SK-N-SH treated with all-trans-retinoic acid at 6 μM for 48 hours (cell line): ENCODE measurements around the gene LALBA.

Experiments used
- ATAC-seq: fragments of 200-7000 bp; cut with Tn5 transposase; 3 replicates; pipeline ENCODE4 v1.9.1; 2020; ENCODE audit warnings: mild to moderate bottlenecking, moderate library complexity
- ARNTL ChIP-seq: fragments of 450-650 bp; formaldehyde crosslinking; IDR thresholded peaks from 2 replicates; pipeline ENCODE4 v1.5.0; 2020; ENCODE audit warnings: low read depth, mild to moderate bottlenecking, moderate library complexity, borderline replicate concordance
- BACH2 ChIP-seq: fragments of 250-450 bp; sonication (Bioruptor Pico); IDR thresholded peaks from 2 replicates; pipeline ENCODE4 v1.9.0; 2021; ENCODE audit warnings: mild to moderate bottlenecking, borderline replicate concordance
- CSDC2 ChIP-seq: fragments of 250-450 bp; sonication (Bioruptor Pico); IDR thresholded peaks from 2 replicates; pipeline ENCODE4 v1.5.0; 2020; ENCODE audit warnings: mild to moderate bottlenecking, moderate library complexity
- ESRRG ChIP-seq: fragments of 250-450 bp; sonication (Bioruptor Pico); IDR thresholded peaks from 2 replicates; pipeline ENCODE4 v1.6.1; 2021; ENCODE audit warnings: mild to moderate bottlenecking
- GLIS3 ChIP-seq: fragments of 250-450 bp; sonication (Bioruptor Pico); IDR thresholded peaks from 2 replicates; pipeline ENCODE4 v1.5.0; 2020; ENCODE audit warnings: mild to moderate bottlenecking, moderate library complexity
- ISL1 ChIP-seq: fragments of 250-450 bp; sonication (Bioruptor Pico); IDR thresholded peaks from 2 replicates; pipeline ENCODE4 v2.1.2; 2022; ENCODE audit warnings: mild to moderate bottlenecking, moderate library complexity
- OSR1 ChIP-seq: fragments of 250-450 bp; sonication (Bioruptor Pico); IDR thresholded peaks from 2 replicates; pipeline ENCODE4 v1.8.0; 2022; ENCODE audit warnings: moderate library complexity, mild to moderate bottlenecking, inconsistent platforms
- PPARA ChIP-seq: fragments of 250-450 bp; sonication (Bioruptor Pico); IDR thresholded peaks from 2 replicates; pipeline ENCODE4 v1.5.0; 2020; ENCODE audit warnings: mild to moderate bottlenecking, borderline replicate concordance
- RARB ChIP-seq: fragments of 250-450 bp; sonication (Bioruptor Pico); IDR thresholded peaks from 2 replicates; pipeline ENCODE4 v1.8.0; 2021; ENCODE audit warnings: mild to moderate bottlenecking, moderate library complexity
- SNAI2 ChIP-seq: fragments of 250-450 bp; sonication (Bioruptor Pico); IDR thresholded peaks from 2 replicates; pipeline ENCODE4 v1.5.0; 2020; ENCODE audit warnings: mild to moderate bottlenecking, moderate library complexity
- TCF4 ChIP-seq: fragments of 250-450 bp; sonication (Bioruptor Pico); IDR thresholded peaks from 2 replicates; pipeline ENCODE4 v1.8.0; 2021; ENCODE audit warnings: mild to moderate bottlenecking, moderate library complexity, borderline replicate concordance
- ZC3H10 ChIP-seq: fragments of 250-450 bp; sonication (Bioruptor Pico); IDR thresholded peaks from 2 replicates; pipeline ENCODE4 v1.5.1; 2021; ENCODE audit warnings: mild to moderate bottlenecking, moderate library complexity
- ZFP3 ChIP-seq: fragments of 250-450 bp; sonication (Bioruptor Pico); IDR thresholded peaks from 2 replicates; pipeline ENCODE4 v1.5.0; 2020; ENCODE audit warnings: mild to moderate bottlenecking, moderate library complexity
- ZFP30 ChIP-seq: fragments of 450-650 bp; formaldehyde crosslinking; IDR thresholded peaks from 2 replicates; pipeline ENCODE4 v1.5.0; 2022; ENCODE audit warnings: mild to moderate bottlenecking, moderate library complexity
- ZNF565 ChIP-seq: fragments of 450-650 bp; formaldehyde crosslinking; conservative IDR thresholded peaks from 2 replicates; pipeline ENCODE4 v1.5.0; 2020; ENCODE audit warnings: low read depth, mild to moderate bottlenecking, moderate library complexity
- ZNF70 ChIP-seq: fragments of 450-650 bp; formaldehyde crosslinking; IDR thresholded peaks from 2 replicates; pipeline ENCODE4 v1.5.0; 2020; ENCODE audit warnings: mild to moderate bottlenecking, moderate library complexity
- ZNF8 ChIP-seq: fragments of 450-650 bp; formaldehyde crosslinking; IDR thresholded peaks from 2 replicates; pipeline ENCODE4 v1.5.0; 2020; ENCODE audit warnings: mild to moderate bottlenecking, moderate library complexity
- TF ChIP-seq, protein P1 (sequence below): fragments of 250-450 bp; sonication (Bioruptor Pico); IDR thresholded peaks from 2 replicates; pipeline ENCODE4 v1.8.0; 2021; ENCODE audit warnings: low read depth, mild to moderate bottlenecking, moderate library complexity, borderline replicate concordance
- TF ChIP-seq, protein P2 (sequence below): fragments of 250-450 bp; sonication (Bioruptor Pico); IDR thresholded peaks from 2 replicates; pipeline ENCODE4 v1.8.0; 2020; ENCODE audit warnings: mild to moderate bottlenecking, moderate library complexity, borderline replicate concordance
- TF ChIP-seq, protein P3 (sequence below): fragments of 250-450 bp; sonication (Bioruptor Pico); IDR thresholded peaks from 2 replicates; pipeline ENCODE4 v1.5.1; 2020; ENCODE audit warnings: low read depth, mild to moderate bottlenecking, moderate library complexity
- TF ChIP-seq, protein P4 (sequence below): fragments of 250-450 bp; sonication (Bioruptor Pico); IDR thresholded peaks from 2 replicates; pipeline ENCODE4 v1.5.1; 2021; ENCODE audit warnings: mild to moderate bottlenecking, moderate library complexity

Gene LALBA

DNA sequence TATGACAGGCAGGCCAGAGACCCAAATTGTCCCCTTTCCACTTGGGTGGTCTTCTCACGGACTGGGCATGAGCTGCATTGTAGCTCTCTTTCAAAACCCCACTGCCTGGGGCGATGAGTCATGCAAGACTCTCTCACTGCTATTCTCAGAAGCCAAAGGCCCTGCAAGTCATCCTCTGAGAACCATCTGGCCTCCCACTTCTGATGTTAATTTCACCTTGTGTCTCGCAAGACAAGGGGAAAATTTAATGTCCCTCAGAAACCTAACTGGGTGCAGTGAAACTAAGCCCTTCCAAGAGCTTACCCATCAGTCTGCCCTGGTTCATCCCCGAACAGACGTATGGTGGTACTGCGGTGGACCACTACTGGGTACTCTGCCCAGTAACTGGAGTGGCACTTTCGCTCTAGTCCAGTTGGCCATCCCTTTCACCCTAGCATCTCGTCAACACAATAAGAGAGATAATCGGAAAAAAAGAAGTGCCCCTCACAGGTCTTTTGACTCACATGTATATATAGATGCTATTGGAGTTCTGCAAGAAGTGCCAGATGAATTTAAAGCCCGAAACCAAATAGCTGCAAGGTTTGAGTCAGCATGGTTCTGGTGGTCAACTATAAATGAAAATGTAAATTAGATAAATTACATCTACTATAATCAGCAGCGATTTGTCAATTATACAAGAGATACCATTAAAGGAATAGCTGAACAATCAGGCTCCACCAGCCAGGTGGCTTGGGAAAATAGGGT is 31.3 kb upstream of the LALBA start:
- ATAC-seq = no peak
- no peak for TF ChIP-seq ISL1 (CRISPR knock-in tag)
- TF ChIP-seq ZNF565 (CRISPR knock-in tag) = no peak
- TF ChIP-seq PPARA (CRISPR knock-in tag) = no peak
- no peak for TF ChIP-seq CSDC2 (CRISPR knock-in tag)
- no peak for TF ChIP-seq GLIS3 (CRISPR knock-in tag)
- TF ChIP-seq ZFP30 (CRISPR knock-in tag) = no peak
- TF ChIP-seq ARNTL (CRISPR knock-in tag) = no peak
- TF ChIP-seq TCF4 (CRISPR knock-in tag) = no peak
- TF ChIP-seq ZC3H10 (CRISPR knock-in tag) = no peak
- TF ChIP-seq ZNF70 (CRISPR knock-in tag) = no peak
- no peak for TF ChIP-seq OSR1 (CRISPR knock-in tag)
- no peak for TF ChIP-seq BACH2 (CRISPR knock-in tag)
- no peak for TF ChIP-seq ESRRG (CRISPR knock-in tag)
- TF ChIP-seq, protein P1, sequence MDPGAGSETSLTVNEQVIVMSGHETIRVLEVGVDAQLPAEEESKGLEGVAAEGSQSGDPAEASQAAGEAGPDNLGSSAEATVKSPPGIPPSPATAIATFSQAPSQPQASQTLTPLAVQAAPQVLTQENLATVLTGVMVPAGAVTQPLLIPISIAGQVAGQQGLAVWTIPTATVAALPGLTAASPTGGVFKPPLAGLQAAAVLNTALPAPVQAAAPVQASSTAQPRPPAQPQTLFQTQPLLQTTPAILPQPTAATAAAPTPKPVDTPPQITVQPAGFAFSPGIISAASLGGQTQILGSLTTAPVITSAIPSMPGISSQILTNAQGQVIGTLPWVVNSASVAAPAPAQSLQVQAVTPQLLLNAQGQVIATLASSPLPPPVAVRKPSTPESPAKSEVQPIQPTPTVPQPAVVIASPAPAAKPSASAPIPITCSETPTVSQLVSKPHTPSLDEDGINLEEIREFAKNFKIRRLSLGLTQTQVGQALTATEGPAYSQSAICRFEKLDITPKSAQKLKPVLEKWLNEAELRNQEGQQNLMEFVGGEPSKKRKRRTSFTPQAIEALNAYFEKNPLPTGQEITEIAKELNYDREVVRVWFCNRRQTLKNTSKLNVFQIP = no peak
- TF ChIP-seq ZFP3 (CRISPR knock-in tag) = no peak
- no peak for TF ChIP-seq RARB

DNA sequence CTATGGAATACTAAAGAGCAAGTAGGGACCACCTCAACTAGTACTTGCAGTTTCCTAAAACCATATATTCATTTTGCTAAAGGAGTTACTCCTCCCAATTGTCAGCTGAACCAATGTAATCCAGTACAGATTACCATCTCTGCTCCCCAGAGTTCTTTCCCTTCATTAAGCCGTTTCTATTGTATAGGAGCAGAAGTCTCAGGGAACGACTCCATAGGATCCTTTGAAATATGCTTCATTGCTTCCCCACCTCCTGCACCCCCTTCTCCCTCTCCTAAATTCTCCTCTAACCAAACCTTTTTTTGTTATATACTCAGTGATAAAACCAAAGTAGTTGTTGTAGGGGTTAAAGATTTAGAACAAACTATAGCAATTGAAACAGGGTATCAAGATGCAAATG is 30.7 kb upstream of the LALBA start:
- no peak for TF ChIP-seq ZFP3 (CRISPR knock-in tag)
- TF ChIP-seq ARNTL (CRISPR knock-in tag) = no peak
- TF ChIP-seq BACH2 (CRISPR knock-in tag) = no peak
- no peak for TF ChIP-seq ISL1 (CRISPR knock-in tag)
- no peak for TF ChIP-seq ZNF70 (CRISPR knock-in tag)
- no peak for TF ChIP-seq SNAI2 (CRISPR knock-in tag)
- TF ChIP-seq GLIS3 (CRISPR knock-in tag) = no peak
- TF ChIP-seq ZFP30 (CRISPR knock-in tag) = no peak
- TF ChIP-seq, protein P2, sequence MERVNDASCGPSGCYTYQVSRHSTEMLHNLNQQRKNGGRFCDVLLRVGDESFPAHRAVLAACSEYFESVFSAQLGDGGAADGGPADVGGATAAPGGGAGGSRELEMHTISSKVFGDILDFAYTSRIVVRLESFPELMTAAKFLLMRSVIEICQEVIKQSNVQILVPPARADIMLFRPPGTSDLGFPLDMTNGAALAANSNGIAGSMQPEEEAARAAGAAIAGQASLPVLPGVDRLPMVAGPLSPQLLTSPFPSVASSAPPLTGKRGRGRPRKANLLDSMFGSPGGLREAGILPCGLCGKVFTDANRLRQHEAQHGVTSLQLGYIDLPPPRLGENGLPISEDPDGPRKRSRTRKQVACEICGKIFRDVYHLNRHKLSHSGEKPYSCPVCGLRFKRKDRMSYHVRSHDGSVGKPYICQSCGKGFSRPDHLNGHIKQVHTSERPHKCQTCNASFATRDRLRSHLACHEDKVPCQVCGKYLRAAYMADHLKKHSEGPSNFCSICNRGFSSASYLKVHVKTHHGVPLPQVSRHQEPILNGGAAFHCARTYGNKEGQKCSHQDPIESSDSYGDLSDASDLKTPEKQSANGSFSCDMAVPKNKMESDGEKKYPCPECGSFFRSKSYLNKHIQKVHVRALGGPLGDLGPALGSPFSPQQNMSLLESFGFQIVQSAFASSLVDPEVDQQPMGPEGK = no peak
- TF ChIP-seq CSDC2 (CRISPR knock-in tag) = no peak
- TF ChIP-seq, protein P1 = no peak
- no peak for TF ChIP-seq PPARA (CRISPR knock-in tag)
- TF ChIP-seq RARB = no peak
- TF ChIP-seq ZNF565 (CRISPR knock-in tag) = no peak
- no peak for TF ChIP-seq ZNF8 (CRISPR knock-in tag)
- TF ChIP-seq, protein P3, sequence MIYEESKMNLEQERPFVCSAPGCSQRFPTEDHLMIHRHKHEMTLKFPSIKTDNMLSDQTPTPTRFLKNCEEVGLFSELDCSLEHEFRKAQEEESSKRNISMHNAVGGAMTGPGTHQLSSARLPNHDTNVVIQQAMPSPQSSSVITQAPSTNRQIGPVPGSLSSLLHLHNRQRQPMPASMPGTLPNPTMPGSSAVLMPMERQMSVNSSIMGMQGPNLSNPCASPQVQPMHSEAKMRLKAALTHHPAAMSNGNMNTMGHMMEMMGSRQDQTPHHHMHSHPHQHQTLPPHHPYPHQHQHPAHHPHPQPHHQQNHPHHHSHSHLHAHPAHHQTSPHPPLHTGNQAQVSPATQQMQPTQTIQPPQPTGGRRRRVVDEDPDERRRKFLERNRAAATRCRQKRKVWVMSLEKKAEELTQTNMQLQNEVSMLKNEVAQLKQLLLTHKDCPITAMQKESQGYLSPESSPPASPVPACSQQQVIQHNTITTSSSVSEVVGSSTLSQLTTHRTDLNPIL (CRISPR knock-in tag) = no peak
- TF ChIP-seq OSR1 (CRISPR knock-in tag) = no peak
- no peak for TF ChIP-seq ESRRG (CRISPR knock-in tag)
- ATAC-seq = no peak

DNA sequence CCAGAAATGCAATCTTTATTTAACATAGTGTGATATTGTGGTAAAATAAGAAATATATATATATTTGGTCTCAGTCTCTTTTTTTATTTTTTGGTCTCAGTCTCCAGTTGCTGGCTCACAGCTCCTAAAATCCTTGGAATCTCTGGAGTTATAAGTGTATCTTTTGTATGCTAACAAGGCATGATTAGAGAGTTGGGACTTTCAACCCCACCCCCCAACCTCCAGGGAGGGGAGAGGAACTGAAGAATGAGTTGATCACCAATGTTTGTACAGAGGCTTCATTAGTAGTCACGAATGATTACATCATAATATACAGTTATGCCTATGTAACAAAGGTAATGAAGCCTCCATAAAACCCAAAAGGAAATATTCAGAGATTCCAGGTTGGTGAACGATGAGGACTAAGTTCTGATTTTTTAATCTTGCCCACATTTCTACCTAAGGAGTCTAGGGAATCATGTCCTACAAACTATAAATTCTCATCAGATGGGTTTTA is 22.8 kb upstream of the LALBA start:
- no peak for ATAC-seq
- TF ChIP-seq ZFP30 (CRISPR knock-in tag) (no peak), ZNF565 (CRISPR knock-in tag) (no peak), ISL1 (CRISPR knock-in tag) (no peak), ZC3H10 (CRISPR knock-in tag) (no peak), ZNF70 (CRISPR knock-in tag) (no peak), ZFP3 (CRISPR knock-in tag) (no peak), ESRRG (CRISPR knock-in tag) (no peak), CSDC2 (CRISPR knock-in tag) (no peak), ARNTL (CRISPR knock-in tag) (no peak), PPARA (CRISPR knock-in tag) (no peak), SNAI2 (CRISPR knock-in tag) (no peak), ZNF8 (CRISPR knock-in tag) (no peak), OSR1 (CRISPR knock-in tag) (no peak)
- TF ChIP-seq, protein P3 (CRISPR knock-in tag) = no peak
- TF ChIP-seq, protein P1 = no peak
- TF ChIP-seq, protein P4, sequence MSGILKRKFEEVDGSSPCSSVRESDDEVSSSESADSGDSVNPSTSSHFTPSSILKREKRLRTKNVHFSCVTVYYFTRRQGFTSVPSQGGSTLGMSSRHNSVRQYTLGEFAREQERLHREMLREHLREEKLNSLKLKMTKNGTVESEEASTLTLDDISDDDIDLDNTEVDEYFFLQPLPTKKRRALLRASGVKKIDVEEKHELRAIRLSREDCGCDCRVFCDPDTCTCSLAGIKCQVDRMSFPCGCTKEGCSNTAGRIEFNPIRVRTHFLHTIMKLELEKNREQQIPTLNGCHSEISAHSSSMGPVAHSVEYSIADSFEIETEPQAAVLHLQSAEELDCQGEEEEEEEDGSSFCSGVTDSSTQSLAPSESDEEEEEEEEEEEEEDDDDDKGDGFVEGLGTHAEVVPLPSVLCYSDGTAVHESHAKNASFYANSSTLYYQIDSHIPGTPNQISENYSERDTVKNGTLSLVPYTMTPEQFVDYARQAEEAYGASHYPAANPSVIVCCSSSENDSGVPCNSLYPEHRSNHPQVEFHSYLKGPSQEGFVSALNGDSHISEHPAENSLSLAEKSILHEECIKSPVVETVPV = no peak
